HepG2 (cell line): ENCODE data around the gene HCK. TPM values are rescaled to one million over a fixed set of nuclear protein-coding genes. Genes with fewer than 3 reads are reported as not detected.
A peak's percentile ranks its signal among the peaks of the same experiment; 100 is the strongest.

Experiments
- AGO2 ChIP-seq: fragments of 200-400 bp; formaldehyde crosslinking; optimal IDR thresholded peaks from 2 replicates; pipeline ENCODE3; 2017; ENCODE audit warnings: mild to moderate bottlenecking, low read depth, low read length, moderate library complexity
- BCL3 ChIP-seq: sonication (generic); formaldehyde crosslinking; IDR thresholded peaks from 2 replicates; pipeline ENCODE4 v1.5.1; 2020; ENCODE audit warnings: mild to moderate bottlenecking, missing genetic modification reagents, moderate library complexity
- FOXA3 ChIP-seq: IDR thresholded peaks from 2 replicates; pipeline ENCODE4 v1.6.1; 2016; ENCODE audit warnings: missing genetic modification reagents, missing compliant biosample characterization
- FOXJ3 ChIP-seq: sonication (generic); formaldehyde crosslinking; IDR thresholded peaks from 2 replicates; pipeline ENCODE4 v1.4.0; 2020; ENCODE audit warnings: missing genetic modification reagents, mild to moderate bottlenecking, borderline replicate concordance
- FOXK2 ChIP-seq: fragments of 450-650 bp; IDR thresholded peaks from 2 replicates; pipeline ENCODE4 v1.6.1; 2016
- GATA4 ChIP-seq: sonication (generic); IDR thresholded peaks from 2 replicates; pipeline ENCODE4 v1.6.1; 2016; ENCODE audit warnings: antibody characterized with exemption, low read depth, borderline replicate concordance
- GATAD2A ChIP-seq: IDR thresholded peaks from 2 replicates; pipeline ENCODE4 v1.6.1; 2016
- HNRNPH1 ChIP-seq: fragments of 200-400 bp; formaldehyde crosslinking; optimal IDR thresholded peaks from 2 replicates; pipeline ENCODE3; 2017; ENCODE audit warnings: mild to moderate bottlenecking, low read depth, low read length
- MED1 ChIP-seq: sonication (generic); formaldehyde crosslinking; IDR thresholded peaks from 2 replicates; pipeline ENCODE4 v1.4.0; 2020; ENCODE audit warnings: missing genetic modification reagents
- MEIS1 ChIP-seq: sonication (generic); formaldehyde crosslinking; IDR thresholded peaks from 2 replicates; pipeline ENCODE4 v1.9.0; 2021; ENCODE audit warnings: mild to moderate bottlenecking, missing genetic modification reagents, moderate library complexity, borderline replicate concordance
- MIXL1 ChIP-seq: IDR thresholded peaks from 2 replicates; pipeline ENCODE4 v1.6.1; 2016
- MXD3 ChIP-seq: IDR thresholded peaks from 2 replicates; pipeline ENCODE4 v1.6.1; 2016; ENCODE audit warnings: mild to moderate bottlenecking, missing biosample characterization, missing genetic modification reagents
- RBM39 ChIP-seq: fragments of 200-400 bp; formaldehyde crosslinking; IDR thresholded peaks from one replicate; pipeline ENCODE4 v1.6.1; 2018; ENCODE audit warnings: antibody characterized with exemption, mild to moderate bottlenecking, low read depth, low read length; ENCODE audit not compliant: poor library complexity, severe bottlenecking
- RELA ChIP-seq: sonication (generic); formaldehyde crosslinking; IDR thresholded peaks from 2 replicates; pipeline ENCODE4 v1.4.0; 2020; ENCODE audit warnings: missing genetic modification reagents
- SOX5 ChIP-seq: IDR thresholded peaks from 2 replicates; pipeline ENCODE4 v1.6.1; 2016; ENCODE audit warnings: borderline replicate concordance
- ZFP41 ChIP-seq: sonication (generic); formaldehyde crosslinking; IDR thresholded peaks from 2 replicates; pipeline ENCODE4 v1.4.0; 2020; ENCODE audit warnings: mild to moderate bottlenecking, missing genetic modification reagents, borderline replicate concordance
- ZNF264 ChIP-seq: sonication (generic); formaldehyde crosslinking; IDR thresholded peaks from 2 replicates; pipeline ENCODE4 v1.4.0; 2020; ENCODE audit warnings: missing genetic modification reagents
- ZNF280D ChIP-seq: sonication (generic); formaldehyde crosslinking; IDR thresholded peaks from 2 replicates; pipeline ENCODE4 v1.5.1; 2020; ENCODE audit warnings: mild to moderate bottlenecking, missing genetic modification reagents
- ZNF773 ChIP-seq: sonication (generic); formaldehyde crosslinking; IDR thresholded peaks from 2 replicates; pipeline ENCODE4 v1.4.0; 2020; ENCODE audit warnings: missing genetic modification reagents, borderline replicate concordance
- ZUFSP ChIP-seq: sonication (generic); formaldehyde crosslinking; IDR thresholded peaks from 2 replicates; pipeline ENCODE4 v1.9.0; 2021; ENCODE audit warnings: missing genetic modification reagents, mild to moderate bottlenecking, borderline replicate concordance
- polyA plus RNA-seq, 8 experiments: library from polyadenylated mRNA; depleted of rRNA in 3 of 8; stranded (reverse) in 7 of 8; unstranded in 1 of 8; fragments of >200 nt; fragmentation: Illumina TruSeq in 4 of 8; extraction: Trizol in 4 of 8; gene quantifications; 2 replicates each; pipeline versions ENCODE4 v1.2.1 to v1.2.3, GENCODE V29; 2011 to 2016; ENCODE audit warnings: low read depth in 4 of 8, missing spikeins in 1 of 8, mixed read lengths in 1 of 8; ENCODE audit not compliant: insufficient read depth in 1 of 8
- total RNA-seq, 5 experiments: library from RNA; depleted of rRNA; stranded (reverse); fragments of >200 nt; fragmentation: Illumina TruSeq; extraction: Trizol; gene quantifications; 2 replicates each; pipeline ENCODE4 v1.2.3, GENCODE V29; 2016; ENCODE audit warnings: low read depth in 1 of 5

HCK gene
- total and polyA plus RNA-seq, 2 of the 13 experiments (the other 11 are each of a cell fraction or from before 2014, with no cell fraction given): 0.04 TPM; not detected in 1

- 0 out of 2 replicates have a peak, but pooled peaks have one; percentile 43 for TF ChIP-seq ZNF280D (CRISPR knock-in tag)
- 0 out of 2 replicates have a peak, but pooled peaks have one; percentile 38 for TF ChIP-seq ZNF773 (CRISPR knock-in tag)
- no peak for TF ChIP-seq RELA (CRISPR knock-in tag)
- TF ChIP-seq SOX5 (CRISPR knock-in tag): peak; percentile 33
- 0 out of 2 replicates have a peak, but pooled peaks have one; percentile 8 for TF ChIP-seq MIXL1
- TF ChIP-seq HNRNPH1: no peak
- TF ChIP-seq AGO2: no peak
- peak; percentile 61; the same call in 1 of the 2 replicates for TF ChIP-seq MED1 (CRISPR knock-in tag)
- no peak for TF ChIP-seq RBM39
- TF ChIP-seq ZNF264: peak; percentile 39; the same call in 1 of the 2 replicates
- TF ChIP-seq FOXK2: no peak
- TF ChIP-seq GATA4: no peak
- no peak for TF ChIP-seq ZUFSP (CRISPR knock-in tag)
- TF ChIP-seq GATAD2A (CRISPR knock-in tag): peak; percentile 63
- 0 out of 2 replicates have a peak, but pooled peaks have one; percentile 49 for TF ChIP-seq MEIS1 (CRISPR knock-in tag)
- TF ChIP-seq FOXJ3 (CRISPR knock-in tag): no peak
- TF ChIP-seq BCL3 (CRISPR knock-in tag): peak; percentile 40; the same call in 1 of the 2 replicates
- peak; percentile 40; the same call in 1 of the 2 replicates for TF ChIP-seq FOXA3 (CRISPR knock-in tag)
- TF ChIP-seq ZFP41 (CRISPR knock-in tag): 0 out of 2 replicates have a peak, but pooled peaks have one; percentile 9
- TF ChIP-seq MXD3 (CRISPR knock-in tag): peak; percentile 45; the same call in 1 of the 2 replicates
These were observed 27.6 kb downstream of the HCK start (continued) for GRCh38 chr20:32079655-32080109.
